DMS79 treated with DMSO at 0.1 percent for 48 hours (cell line): ENCODE measurements around the gene ABCA13.

ENCODE experiments used
- DNase-seq: peaks from one replicate; lab custom pipeline; 2025; lab: John Stamatoyannopoulos, UW

ABCA13 gene

GRCh38 chr7:48299580-48300169 lies 128.4 kb downstream of the ABCA13 start:
- peak; percentile 9 for DNase-seq

- no peak for DNase-seq
Measured at GRCh38 chr7:48300301-48300700, 129.0 kb downstream of the ABCA13 start.

GRCh38 chr7:48301201-48301600 lies 129.9 kb downstream of the ABCA13 start:
- DNase-seq, result no peak

- no peak for DNase-seq
Measured at GRCh38 chr7:48304641-48305040, 133.4 kb downstream of the ABCA13 start.

DNA sequence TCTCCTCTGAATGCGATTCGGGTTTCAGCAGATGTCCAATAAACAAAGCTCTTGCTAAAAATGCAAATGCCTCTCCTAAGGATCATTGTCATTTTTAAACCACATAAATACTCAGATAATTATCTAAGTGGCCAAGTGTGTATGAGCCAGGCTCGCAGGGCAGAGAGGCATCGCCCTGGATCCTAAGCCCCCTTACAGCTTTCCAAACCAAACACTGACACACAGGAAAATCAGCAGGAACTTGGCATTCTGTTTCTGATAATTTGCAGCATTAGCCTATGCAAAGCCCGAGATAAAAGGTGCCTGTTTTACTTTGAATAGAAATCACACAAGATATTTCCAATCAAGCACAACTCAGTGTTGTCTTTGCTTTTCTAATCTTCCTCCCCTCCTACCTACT lies 134.4 kb downstream of the ABCA13 start:
- DNase-seq, result no peak

GRCh38 chr7:48307041-48307714 lies 135.9 kb downstream of the ABCA13 start:
- DNase-seq, result no peak

DNA sequence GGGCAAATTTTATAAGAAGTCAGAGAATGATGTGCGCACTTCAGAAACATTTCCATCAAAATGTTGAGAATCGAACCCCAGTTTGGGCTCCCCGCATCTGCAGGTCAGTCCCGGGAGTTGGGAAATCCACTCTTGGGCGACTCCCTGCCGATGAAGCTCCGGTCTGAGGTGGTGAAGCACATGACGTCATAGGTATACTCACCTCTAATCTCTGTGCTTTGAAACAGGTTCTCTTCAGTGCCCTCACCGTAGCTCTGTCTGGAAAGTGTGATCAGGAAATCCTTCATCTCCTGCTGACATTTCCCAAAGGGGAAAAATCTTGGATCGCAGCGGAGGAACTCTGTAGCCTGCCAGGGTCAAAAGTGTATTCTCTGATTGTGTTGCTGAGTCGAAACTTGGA lies 138.5 kb downstream of the ABCA13 start:
- no peak for DNase-seq

DNA sequence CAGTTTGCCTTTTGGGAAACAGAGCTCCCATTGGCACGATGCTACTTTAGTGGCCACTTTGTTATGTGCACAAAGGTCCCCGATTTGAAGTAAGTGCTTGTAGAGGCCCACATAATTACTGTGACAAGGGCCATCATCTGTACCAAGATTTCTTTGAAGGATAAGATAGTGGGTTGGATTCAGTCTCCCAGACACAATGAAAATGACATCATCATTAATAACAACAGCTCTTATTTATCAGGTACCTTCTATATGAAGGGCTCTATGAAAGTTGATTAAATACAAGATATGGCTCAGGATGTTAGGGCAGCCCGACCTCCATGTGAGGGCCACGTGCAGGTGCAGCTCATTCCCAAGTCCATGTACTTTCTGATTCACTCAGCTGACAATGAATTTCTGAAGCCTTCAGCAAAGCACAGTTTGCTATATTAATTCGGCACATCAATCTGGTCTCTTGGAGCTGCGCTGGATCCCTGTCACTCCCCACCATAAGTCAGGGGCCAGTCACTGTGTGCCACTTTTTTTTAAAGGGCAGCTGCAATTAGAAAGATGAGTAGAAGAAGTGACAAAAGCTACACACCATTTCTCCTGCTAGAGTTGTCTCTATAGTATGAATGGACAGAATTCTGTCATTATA lies 140.3 kb downstream of the ABCA13 start:
- no peak for DNase-seq

DNA sequence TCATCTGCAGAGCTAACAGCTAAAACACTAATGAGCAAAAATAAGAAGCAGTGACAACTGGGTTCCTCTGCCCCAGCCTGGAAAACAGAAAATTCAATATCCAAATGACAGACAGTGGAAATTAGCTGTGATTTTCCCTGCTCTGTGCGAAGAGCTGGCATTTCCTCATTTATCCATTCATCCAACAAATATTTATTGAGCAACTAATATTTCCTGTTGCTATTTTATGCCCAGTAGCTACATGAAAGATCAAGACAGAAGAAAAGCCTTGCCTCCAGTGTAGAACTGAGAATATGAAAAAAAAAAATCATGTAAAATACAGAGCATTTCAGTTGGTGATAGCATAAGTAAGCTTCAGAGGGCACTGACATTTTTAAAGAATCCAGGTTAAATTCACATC lies 140.9 kb downstream of the ABCA13 start:
- DNase-seq, result no peak

GRCh38 chr7:48316768-48317167 lies 145.5 kb downstream of the ABCA13 start:
- DNase-seq, result no peak

DNA sequence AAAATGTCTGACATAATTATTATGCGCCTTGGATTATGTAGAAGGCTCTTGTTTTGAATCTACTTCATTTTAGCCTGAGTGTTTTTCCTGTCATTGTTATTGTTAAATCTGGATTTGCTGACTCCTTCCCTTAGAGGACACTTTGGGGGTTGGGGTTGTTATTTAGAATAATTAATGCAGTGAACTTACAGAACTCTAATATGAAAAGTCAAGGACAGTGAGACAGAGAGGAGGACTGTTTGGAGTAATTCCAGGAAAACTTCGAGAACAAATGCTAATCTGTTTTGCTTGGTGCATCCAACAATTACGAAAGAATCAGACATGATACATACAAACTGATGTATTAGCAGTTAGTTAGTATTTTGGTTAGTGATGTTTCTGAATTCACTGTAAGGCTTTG lies 146.1 kb downstream of the ABCA13 start:
- no peak for DNase-seq

GRCh38 chr7:48321319-48322010 lies 150.2 kb downstream of the ABCA13 start:
- DNase-seq, result no peak

DNA sequence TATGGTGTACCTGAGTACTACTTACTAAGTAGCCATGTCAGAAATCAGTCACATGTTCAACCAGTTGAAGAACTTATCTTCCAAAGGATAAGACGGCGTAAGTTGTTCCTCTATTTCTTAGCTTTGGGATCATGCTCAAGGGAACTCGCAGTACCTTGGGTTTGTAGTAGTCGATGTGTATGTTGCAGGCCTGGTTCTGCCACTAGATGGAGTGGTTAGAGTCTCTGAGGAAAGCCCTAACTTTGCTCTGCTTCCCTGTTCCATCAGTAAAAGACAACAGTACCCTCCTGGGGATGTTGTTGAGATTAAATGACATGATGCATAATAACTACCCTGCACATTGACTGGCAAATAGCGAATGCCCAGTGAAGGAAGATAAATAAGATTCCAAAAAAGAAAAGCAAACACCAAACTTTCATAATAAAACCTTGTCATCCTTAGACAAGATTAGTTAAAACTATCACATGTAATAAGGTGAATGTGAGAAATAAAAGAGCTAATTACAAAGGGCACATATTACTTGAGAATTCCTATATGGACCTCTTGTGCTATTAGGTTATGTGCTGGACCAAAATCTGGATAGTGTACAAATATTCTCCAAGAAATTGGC lies 165.9 kb downstream of the ABCA13 start:
- no peak for DNase-seq

GRCh38 chr7:48337781-48338180 lies 166.5 kb downstream of the ABCA13 start:
- DNase-seq, result no peak

GRCh38 chr7:48347230-48347825 lies 176.1 kb downstream of the ABCA13 start:
- no peak for DNase-seq

- no peak for DNase-seq
Measured at GRCh38 chr7:48350515-48350914, 179.3 kb downstream of the ABCA13 start.

DNA sequence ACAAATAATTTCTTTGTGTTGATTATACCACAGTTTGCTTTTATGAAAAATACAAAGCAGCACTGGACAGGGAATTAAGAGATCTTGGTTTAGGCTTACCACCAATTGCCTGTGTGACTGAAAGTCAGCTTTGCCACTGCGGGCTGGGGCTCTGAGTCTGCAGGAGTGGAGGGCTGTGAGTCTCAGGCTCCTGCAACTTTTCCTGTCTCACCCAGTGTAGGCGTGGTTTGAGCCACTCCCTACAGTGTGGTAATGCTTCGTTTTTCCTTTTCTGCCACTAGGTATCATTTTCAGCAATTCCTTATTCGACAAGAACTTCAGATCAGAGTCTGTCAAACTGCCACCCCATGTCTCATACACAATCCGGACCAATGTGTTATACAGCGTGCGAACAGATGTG lies 180.6 kb downstream of the ABCA13 start:
- DNase-seq, result no peak

DNA sequence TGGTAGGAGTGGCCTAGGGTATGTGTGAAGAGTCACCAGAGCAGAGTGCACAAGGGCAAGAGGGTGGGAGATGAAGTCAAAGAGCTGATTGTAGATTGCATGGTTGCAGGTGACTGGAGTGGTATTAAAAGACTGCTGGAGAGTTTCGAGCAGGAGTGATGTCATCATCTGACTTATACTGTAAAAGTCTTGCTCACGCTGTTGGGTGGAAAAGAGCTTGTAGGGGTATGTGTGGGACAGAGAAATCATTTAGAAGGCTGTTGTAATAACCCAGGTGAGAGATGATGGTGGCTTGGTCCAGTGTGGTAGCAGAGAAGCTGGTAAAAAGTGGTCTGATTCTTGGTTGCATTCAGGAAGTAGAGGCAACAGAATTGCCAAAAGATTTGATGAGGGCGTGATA lies 184.1 kb downstream of the ABCA13 start:
- no peak for DNase-seq

GRCh38 chr7:48360574-48360973 lies 189.3 kb downstream of the ABCA13 start:
- DNase-seq, result no peak

DNA sequence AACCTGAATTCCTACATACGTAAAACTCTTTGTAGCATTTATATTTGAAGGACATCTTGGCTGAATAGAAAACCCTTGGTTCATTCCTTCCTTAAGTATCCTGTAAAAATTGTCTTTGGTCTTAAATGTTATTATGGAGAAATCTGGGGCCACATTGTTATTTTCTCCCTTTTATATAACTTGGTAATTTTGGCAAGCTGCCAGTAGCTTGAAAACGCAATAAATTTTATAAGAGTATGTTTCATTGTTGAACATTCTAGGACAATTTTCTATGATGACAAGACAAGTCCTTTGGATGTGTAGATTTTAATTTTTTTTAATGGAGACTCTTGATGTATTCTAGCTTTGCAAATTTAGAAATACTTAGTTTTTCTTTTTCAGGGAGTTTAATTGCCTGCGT lies 191.9 kb downstream of the ABCA13 start:
- DNase-seq, result no peak

- DNase-seq, result no peak
Measured at GRCh38 chr7:48365010-48365409, 193.8 kb downstream of the ABCA13 start.

DNA sequence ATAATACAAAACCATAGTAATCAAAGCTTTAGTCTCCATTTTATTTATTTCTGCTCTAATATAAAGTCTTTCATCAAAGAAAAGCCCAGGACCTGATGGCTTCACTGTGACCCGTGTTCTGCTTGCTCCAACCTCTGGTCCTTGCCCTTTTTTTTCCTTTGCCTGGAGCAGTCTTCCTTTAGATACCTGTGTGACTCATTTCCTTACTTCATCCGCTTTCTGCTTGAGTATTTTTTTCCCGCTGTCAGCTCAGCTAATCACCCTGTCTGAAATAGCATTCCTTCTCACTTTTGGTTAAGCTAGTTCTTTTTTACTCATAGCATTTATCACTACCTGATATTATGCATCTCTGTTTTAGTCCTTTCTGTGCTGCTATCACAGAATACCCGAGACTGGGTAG lies 194.8 kb downstream of the ABCA13 start:
- no peak for DNase-seq
